ENCODE results near the gene FTL. TPM values are rescaled to one million over a fixed set of nuclear protein-coding genes. Genes with fewer than 3 reads are reported as not detected.
A peak's percentile ranks its signal among the peaks of the same experiment; 100 is the strongest.

Gene FTL
- total RNA-seq, 2 donors from 2014 or later = 1,784 to 3,181 TPM

DNA sequence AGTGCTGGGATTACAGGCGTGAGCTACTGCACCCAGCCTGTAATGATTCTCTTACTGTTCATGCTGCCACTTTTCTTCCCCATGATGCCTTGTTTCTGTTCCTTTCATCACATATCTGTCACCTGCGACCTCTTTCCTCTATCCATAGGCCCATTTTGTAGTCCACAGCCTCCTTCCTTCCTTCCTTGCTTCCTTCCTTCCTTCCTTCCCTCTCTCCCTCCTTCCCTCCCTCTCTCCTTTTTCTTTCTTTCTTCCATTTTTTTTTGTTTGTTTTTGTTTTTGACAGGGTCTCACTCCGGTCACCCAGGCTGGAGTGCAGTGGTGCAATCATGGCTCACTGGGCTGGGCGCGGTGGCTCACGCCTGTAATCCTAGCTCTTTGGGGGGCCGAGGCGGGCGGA, 23.8 kb downstream of the FTL start:
- Mint-ChIP-seq H3K4me1 (peaks cover 12% of the 10 kb centered on the region), H3K36me3 (ENCODE audit: low read depth) (peaks cover 48% of the 10 kb centered on the region), H3K27me3 (ENCODE audit: insufficient read depth) (no peaks in the 10 kb centered on the region), H3K4me3 (no peak overlapping the region), H3K27ac (no peak overlapping the region), H3K9me3 (no peaks in the 10 kb centered on the region)
- H3K4me1 ChIP-seq (ENCODE audit: control insufficient read depth, insufficient read depth, low read length) = no peaks in the 10 kb centered on the region
- DNase-seq = no peak
- H3K36me3 ChIP-seq (ENCODE audit: control insufficient read depth, insufficient read depth, low read length) = peaks cover 40% of the 10 kb centered on the region
- H3K27ac ChIP-seq (ENCODE audit: low read depth, low read length) = no peak overlapping the region
- WGBS, 2 experiments (ENCODE audit: insufficient coverage in 1 of 2, insufficient read length in 1 of 2) = 93 to 96% methylated on average over 2 to 9 of the region's 9 CpGs
- TF ChIP-seq, protein P1, sequence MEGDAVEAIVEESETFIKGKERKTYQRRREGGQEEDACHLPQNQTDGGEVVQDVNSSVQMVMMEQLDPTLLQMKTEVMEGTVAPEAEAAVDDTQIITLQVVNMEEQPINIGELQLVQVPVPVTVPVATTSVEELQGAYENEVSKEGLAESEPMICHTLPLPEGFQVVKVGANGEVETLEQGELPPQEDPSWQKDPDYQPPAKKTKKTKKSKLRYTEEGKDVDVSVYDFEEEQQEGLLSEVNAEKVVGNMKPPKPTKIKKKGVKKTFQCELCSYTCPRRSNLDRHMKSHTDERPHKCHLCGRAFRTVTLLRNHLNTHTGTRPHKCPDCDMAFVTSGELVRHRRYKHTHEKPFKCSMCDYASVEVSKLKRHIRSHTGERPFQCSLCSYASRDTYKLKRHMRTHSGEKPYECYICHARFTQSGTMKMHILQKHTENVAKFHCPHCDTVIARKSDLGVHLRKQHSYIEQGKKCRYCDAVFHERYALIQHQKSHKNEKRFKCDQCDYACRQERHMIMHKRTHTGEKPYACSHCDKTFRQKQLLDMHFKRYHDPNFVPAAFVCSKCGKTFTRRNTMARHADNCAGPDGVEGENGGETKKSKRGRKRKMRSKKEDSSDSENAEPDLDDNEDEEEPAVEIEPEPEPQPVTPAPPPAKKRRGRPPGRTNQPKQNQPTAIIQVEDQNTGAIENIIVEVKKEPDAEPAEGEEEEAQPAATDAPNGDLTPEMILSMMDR (conservative IDR thresholded peaks at IDR 0.05) = no peak
- no peaks in the 10 kb centered on the region for H3K27me3 ChIP-seq (ENCODE audit: control insufficient read depth, insufficient read depth, low read length, poor library complexity, severe bottlenecking)
- H3K9ac ChIP-seq (ENCODE audit: extremely low read depth, low read length, poor library complexity, severe bottlenecking) = no peak overlapping the region
- H3K9me3 ChIP-seq (ENCODE audit: control insufficient read depth, low read length) = no peaks in the 10 kb centered on the region
- no peak overlapping the region for H3K4me3 ChIP-seq (ENCODE audit: low read length)

DNA sequence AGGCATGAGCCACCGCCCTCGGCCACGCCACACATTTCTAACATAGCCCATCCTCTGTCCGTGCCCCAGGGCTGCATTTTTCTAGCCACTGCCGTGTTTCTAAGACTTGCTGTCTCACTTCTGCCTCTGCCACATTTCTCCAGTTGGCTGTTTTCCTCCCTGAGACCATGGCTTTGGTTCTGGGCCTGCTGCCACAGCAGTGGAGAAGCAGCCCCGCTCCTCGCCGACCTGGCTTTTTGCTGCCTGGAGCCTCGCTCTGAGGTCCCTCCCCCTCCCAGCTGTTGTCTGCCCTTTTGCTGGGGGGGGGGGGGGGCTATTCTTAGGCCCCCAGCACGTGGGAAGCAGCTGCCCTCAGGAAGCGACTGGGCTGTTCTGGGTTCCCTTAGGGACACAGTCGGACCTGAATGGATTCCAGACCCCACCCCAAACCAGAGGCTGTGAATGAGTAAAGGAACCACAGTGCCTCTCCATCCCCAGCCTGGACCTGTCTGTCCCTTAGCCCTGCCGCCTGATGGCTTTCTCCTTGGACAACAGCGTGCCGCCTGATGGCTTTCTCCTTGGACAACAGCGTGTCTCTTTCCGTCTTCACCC, 24.7 kb downstream of the FTL start:
- WGBS, 2 experiments (ENCODE audit: insufficient coverage in 1 of 2, insufficient read length in 1 of 2) = 95 to 98% methylated on average over 9 to 14 of the region's 17 CpGs
- H3K9me3 Mint-ChIP-seq = no peaks in the 10 kb centered on the region
- peaks cover 36% of the 10 kb centered on the region for H3K36me3 ChIP-seq (ENCODE audit: control insufficient read depth, insufficient read depth, low read length)
- H3K27ac ChIP-seq (ENCODE audit: low read depth, low read length) = no peak overlapping the region
- no peaks in the 10 kb centered on the region for H3K27me3 Mint-ChIP-seq (ENCODE audit: insufficient read depth)
- H3K4me1 ChIP-seq (ENCODE audit: control insufficient read depth, insufficient read depth, low read length) = peaks cover 4% of the 10 kb centered on the region
- H3K27me3 ChIP-seq (ENCODE audit: control insufficient read depth, insufficient read depth, low read length, poor library complexity, severe bottlenecking) = no peaks in the 10 kb centered on the region
- peaks cover 47% of the 10 kb centered on the region for H3K36me3 Mint-ChIP-seq (ENCODE audit: low read depth)
- H3K9ac ChIP-seq (ENCODE audit: extremely low read depth, low read length, poor library complexity, severe bottlenecking) = no peak overlapping the region
- TF ChIP-seq, protein P1 (conservative IDR thresholded peaks at IDR 0.05) = no peak
- no peaks in the 10 kb centered on the region for H3K9me3 ChIP-seq (ENCODE audit: control insufficient read depth, low read length)
- H3K4me3 ChIP-seq (ENCODE audit: low read length) = no peak overlapping the region
- H3K27ac Mint-ChIP-seq = no peak overlapping the region
- H3K4me3 Mint-ChIP-seq = peak overlapping the region; percentile 4
- DNase-seq = no peak
- H3K4me1 Mint-ChIP-seq = peaks cover 18% of the 10 kb centered on the region

DNA sequence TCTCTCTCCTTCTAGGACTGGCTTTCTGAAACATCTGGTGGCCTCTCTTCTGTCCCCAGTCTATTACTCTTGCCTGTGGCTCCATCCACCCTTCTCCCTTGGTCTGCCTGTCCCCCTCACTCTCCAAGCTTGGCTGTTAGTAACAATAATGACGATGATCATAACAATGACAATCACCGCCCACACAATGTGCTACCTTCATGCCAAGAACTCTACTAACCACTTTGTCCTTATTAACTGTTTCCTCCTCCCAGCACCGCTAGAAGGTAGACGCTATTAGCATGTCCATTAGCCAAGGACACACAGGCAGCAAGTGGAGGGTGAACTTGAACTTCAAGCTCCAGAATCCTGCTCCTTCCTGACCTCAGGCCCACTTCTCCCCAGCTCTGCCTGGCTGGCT, 25.3 kb downstream of the FTL start:
- H3K4me1 Mint-ChIP-seq = peaks cover 23% of the 10 kb centered on the region
- TF ChIP-seq, protein P1 (conservative IDR thresholded peaks at IDR 0.05) = no peak
- no peak for DNase-seq
- H3K36me3 ChIP-seq (ENCODE audit: control insufficient read depth, insufficient read depth, low read length) = peaks cover 30% of the 10 kb centered on the region
- no peaks in the 10 kb centered on the region for H3K27me3 ChIP-seq (ENCODE audit: control insufficient read depth, insufficient read depth, low read length, poor library complexity, severe bottlenecking)
- no peaks in the 10 kb centered on the region for H3K9me3 Mint-ChIP-seq
- H3K4me1 ChIP-seq (ENCODE audit: control insufficient read depth, insufficient read depth, low read length) = peaks cover 4% of the 10 kb centered on the region
- no peaks in the 10 kb centered on the region for H3K27me3 Mint-ChIP-seq (ENCODE audit: insufficient read depth)
- no peak overlapping the region for H3K27ac ChIP-seq (ENCODE audit: low read depth, low read length)
- no peak overlapping the region for H3K27ac Mint-ChIP-seq
- H3K9me3 ChIP-seq (ENCODE audit: control insufficient read depth, low read length) = no peaks in the 10 kb centered on the region
- no peak overlapping the region for H3K4me3 ChIP-seq (ENCODE audit: low read length)
- peaks cover 41% of the 10 kb centered on the region for H3K36me3 Mint-ChIP-seq (ENCODE audit: low read depth)
- 82 to 85% methylated on average over 3 to 4 of the region's 4 CpGs for WGBS, 2 experiments (ENCODE audit: insufficient coverage in 1 of 2, insufficient read length in 1 of 2)
- peak overlapping the region; percentile 4 for H3K4me3 Mint-ChIP-seq
- no peak overlapping the region for H3K9ac ChIP-seq (ENCODE audit: extremely low read depth, low read length, poor library complexity, severe bottlenecking)

All from endodermal cell (in vitro differentiated cells).